Erythroblast (primary cell): Measurements from ENCODE around the gene KCP.

Experiments
- GATA1 ChIP-seq: IDR thresholded peaks from 2 replicates; pipeline ENCODE4 v1.6.1; 2011; ENCODE audit warnings: low read depth, mild to moderate bottlenecking, control low read depth, low read length, moderate library complexity
- POLR2A ChIP-seq: IDR thresholded peaks from 2 replicates; pipeline ENCODE4 v1.6.1; 2011; ENCODE audit warnings: mild to moderate bottlenecking, low read length

- TF ChIP-seq POLR2A, result no peak
- no peak for TF ChIP-seq GATA1
Observed at GRCh38 chr7:128918016-128918665, 7.6 kb upstream of the KCP start.
